ENCODE measurements around the gene GARS1.

Gene GARS1

DNA sequence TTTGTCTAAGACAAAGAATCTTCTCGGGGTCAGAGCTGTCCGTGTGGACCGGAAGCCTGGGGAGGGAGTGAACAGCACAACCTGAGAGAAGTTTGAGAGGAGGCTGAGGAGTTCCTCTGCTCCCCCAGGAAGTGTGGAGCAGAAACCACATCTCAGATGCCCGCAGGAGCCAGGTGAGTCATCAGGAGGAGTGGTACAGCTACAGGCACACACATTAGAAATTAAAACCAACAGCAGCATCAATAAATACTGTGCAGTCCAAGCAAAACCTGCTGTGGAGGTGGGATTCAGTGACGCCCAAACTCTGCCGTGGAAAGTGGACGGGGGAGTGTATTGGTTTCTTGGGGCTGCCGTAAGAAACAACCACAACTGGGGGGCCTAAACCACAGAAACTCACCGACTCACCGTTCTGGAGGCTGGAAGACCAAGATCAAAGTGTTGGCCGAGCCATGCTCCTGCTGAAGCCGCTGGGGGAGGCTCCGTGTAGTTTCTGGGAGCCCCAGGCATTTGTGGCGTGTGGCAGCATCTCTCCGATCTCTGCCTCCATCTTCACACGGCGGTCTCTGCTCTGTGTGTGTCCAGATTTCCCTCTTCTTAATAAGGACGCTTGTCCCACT lies 31.2 kb upstream of the GARS1 start:
- H3K79me2 ChIP-seq (ENCODE audit: insufficient read depth, low read length), result no peaks in the 10 kb centered on the region
- H3K9ac ChIP-seq (ENCODE audit: low read length), result no peak overlapping the region
- no peak for TF ChIP-seq EZH2 (IDR thresholded peaks at IDR 0.05; ENCODE audit: borderline replicate concordance, low read length)
- TF ChIP-seq, protein P1, sequence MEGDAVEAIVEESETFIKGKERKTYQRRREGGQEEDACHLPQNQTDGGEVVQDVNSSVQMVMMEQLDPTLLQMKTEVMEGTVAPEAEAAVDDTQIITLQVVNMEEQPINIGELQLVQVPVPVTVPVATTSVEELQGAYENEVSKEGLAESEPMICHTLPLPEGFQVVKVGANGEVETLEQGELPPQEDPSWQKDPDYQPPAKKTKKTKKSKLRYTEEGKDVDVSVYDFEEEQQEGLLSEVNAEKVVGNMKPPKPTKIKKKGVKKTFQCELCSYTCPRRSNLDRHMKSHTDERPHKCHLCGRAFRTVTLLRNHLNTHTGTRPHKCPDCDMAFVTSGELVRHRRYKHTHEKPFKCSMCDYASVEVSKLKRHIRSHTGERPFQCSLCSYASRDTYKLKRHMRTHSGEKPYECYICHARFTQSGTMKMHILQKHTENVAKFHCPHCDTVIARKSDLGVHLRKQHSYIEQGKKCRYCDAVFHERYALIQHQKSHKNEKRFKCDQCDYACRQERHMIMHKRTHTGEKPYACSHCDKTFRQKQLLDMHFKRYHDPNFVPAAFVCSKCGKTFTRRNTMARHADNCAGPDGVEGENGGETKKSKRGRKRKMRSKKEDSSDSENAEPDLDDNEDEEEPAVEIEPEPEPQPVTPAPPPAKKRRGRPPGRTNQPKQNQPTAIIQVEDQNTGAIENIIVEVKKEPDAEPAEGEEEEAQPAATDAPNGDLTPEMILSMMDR (IDR thresholded peaks at IDR 0.05; ENCODE audit: low read length), result no peak
- H3K4me2 ChIP-seq (ENCODE audit: low read length), result no peak overlapping the region
- H3K9me2 ChIP-seq (ENCODE audit: low read depth, low read length), result no peaks in the 10 kb centered on the region
- H2AFZ ChIP-seq (ENCODE audit: low read length), result no peak overlapping the region
- no peaks in the 10 kb centered on the region for H4K20me1 ChIP-seq (ENCODE audit: insufficient read depth, low read length)
- H3K36me3 ChIP-seq (ENCODE audit: insufficient read depth, low read length), result 0 out of 2 replicates have a peak, but pooled peaks cover 4% of the 10 kb centered on the region
- H3K27ac ChIP-seq (ENCODE audit: low read depth, low read length, poor library complexity, severe bottlenecking), result no peak overlapping the region
- H3K4me3 ChIP-seq (ENCODE audit: low read depth, low read length, poor library complexity, severe bottlenecking), result no peak overlapping the region
- no peaks in the 10 kb centered on the region for H3K9me3 ChIP-seq (ENCODE audit: low read length)
- no peaks in the 10 kb centered on the region for H3K4me1 ChIP-seq (ENCODE audit: insufficient read depth, low read length, severe bottlenecking)
- H3K27me3 ChIP-seq (ENCODE audit: insufficient read depth, low read length), result no peaks in the 10 kb centered on the region
- no peaks in the 10 kb centered on the region for H3F3A ChIP-seq (ENCODE audit: insufficient read depth, low read length)

DNA sequence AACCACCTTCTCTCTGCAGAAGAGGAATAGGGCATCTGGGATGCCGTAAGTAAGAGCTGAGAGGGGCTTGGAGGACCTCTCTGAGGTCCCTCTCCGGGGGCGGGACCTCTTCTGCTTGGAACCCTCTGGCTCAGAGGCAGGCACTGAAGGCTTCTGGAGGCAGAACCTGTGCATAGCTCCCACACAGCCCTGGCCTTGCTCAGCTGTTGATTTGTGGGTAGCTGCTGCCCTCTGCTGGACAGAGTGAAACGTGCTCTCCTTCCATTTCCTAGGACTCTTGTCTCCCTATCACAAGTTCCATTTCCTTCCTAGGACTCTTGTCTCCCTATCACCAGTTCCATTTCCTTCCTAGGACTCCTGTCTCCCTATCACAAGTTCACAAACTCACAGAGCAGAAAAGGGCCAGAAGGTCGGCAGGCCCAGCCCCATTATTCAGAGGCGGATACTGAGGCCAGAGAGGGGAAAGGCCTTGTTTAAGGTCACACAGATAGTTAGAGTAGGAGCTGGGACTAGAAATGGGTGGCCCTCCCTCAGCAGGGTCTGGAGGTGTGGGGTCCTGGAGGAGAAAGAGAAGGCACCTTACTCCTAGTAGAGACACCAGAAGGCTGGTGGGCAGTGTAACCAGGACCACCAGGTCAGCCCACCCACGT lies 30.3 kb upstream of the GARS1 start:
- H3F3A ChIP-seq (ENCODE audit: insufficient read depth, low read length), result no peaks in the 10 kb centered on the region
- H3K9ac ChIP-seq (ENCODE audit: low read length), result no peak overlapping the region
- no peaks in the 10 kb centered on the region for H3K9me3 ChIP-seq (ENCODE audit: low read length)
- no peaks in the 10 kb centered on the region for H3K79me2 ChIP-seq (ENCODE audit: insufficient read depth, low read length)
- H3K4me1 ChIP-seq (ENCODE audit: insufficient read depth, low read length, severe bottlenecking), result no peaks in the 10 kb centered on the region
- no peak overlapping the region for H3K27ac ChIP-seq (ENCODE audit: low read depth, low read length, poor library complexity, severe bottlenecking)
- H3K27me3 ChIP-seq (ENCODE audit: insufficient read depth, low read length), result no peaks in the 10 kb centered on the region
- no peaks in the 10 kb centered on the region for H4K20me1 ChIP-seq (ENCODE audit: insufficient read depth, low read length)
- H3K9me2 ChIP-seq (ENCODE audit: low read depth, low read length), result no peaks in the 10 kb centered on the region
- TF ChIP-seq EZH2 (IDR thresholded peaks at IDR 0.05; ENCODE audit: borderline replicate concordance, low read length), result no peak
- TF ChIP-seq, protein P1 (IDR thresholded peaks at IDR 0.05; ENCODE audit: low read length), result peak; percentile 97
- H3K4me2 ChIP-seq (ENCODE audit: low read length), result no peak overlapping the region
- no peak overlapping the region for H3K4me3 ChIP-seq (ENCODE audit: low read depth, low read length, poor library complexity, severe bottlenecking)
- H2AFZ ChIP-seq (ENCODE audit: low read length), result no peak overlapping the region
- 0 out of 2 replicates have a peak, but pooled peaks cover 4% of the 10 kb centered on the region for H3K36me3 ChIP-seq (ENCODE audit: insufficient read depth, low read length)

DNA sequence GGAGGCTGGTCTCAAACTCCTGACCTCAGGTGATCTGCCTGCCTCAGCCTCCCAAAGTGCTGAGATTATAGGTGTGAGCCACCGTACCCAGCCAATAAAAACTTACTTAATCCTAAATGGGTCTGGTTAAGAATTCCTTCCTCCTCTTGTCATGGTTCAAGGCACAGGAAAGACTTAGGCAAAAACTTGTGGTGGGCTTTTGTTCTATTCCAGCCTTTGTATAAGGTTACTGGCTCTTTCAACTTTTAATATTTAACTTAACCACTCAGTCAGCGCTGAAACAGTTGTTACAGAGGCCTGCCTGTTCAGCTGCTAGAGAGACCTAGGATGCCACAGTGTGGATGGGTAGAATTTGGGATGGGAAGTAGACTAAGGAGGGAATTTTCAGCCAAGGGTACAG lies 28.1 kb upstream of the GARS1 start:
- no peak overlapping the region for H3K4me3 ChIP-seq (ENCODE audit: low read depth, low read length, poor library complexity, severe bottlenecking)
- no peak overlapping the region for H3K27ac ChIP-seq (ENCODE audit: low read depth, low read length, poor library complexity, severe bottlenecking)
- H3K79me2 ChIP-seq (ENCODE audit: insufficient read depth, low read length), result no peaks in the 10 kb centered on the region
- no peak overlapping the region for H2AFZ ChIP-seq (ENCODE audit: low read length)
- no peaks in the 10 kb centered on the region for H3K27me3 ChIP-seq (ENCODE audit: insufficient read depth, low read length)
- peaks cover 13% of the 10 kb centered on the region for H3K36me3 ChIP-seq (ENCODE audit: insufficient read depth, low read length)
- no peak overlapping the region for H3K9ac ChIP-seq (ENCODE audit: low read length)
- H3K4me1 ChIP-seq (ENCODE audit: insufficient read depth, low read length, severe bottlenecking), result no peaks in the 10 kb centered on the region
- no peak overlapping the region for H3K4me2 ChIP-seq (ENCODE audit: low read length)
- TF ChIP-seq, protein P1 (IDR thresholded peaks at IDR 0.05; ENCODE audit: low read length), result no peak
- TF ChIP-seq EZH2 (IDR thresholded peaks at IDR 0.05; ENCODE audit: borderline replicate concordance, low read length), result no peak
- H3K9me2 ChIP-seq (ENCODE audit: low read depth, low read length), result no peaks in the 10 kb centered on the region
- H3F3A ChIP-seq (ENCODE audit: insufficient read depth, low read length), result no peaks in the 10 kb centered on the region
- peaks cover 8% of the 10 kb centered on the region for H3K9me3 ChIP-seq (ENCODE audit: low read length)
- H4K20me1 ChIP-seq (ENCODE audit: insufficient read depth, low read length), result no peaks in the 10 kb centered on the region
